RKO (cell line): ENCODE results near the gene GNAI1.

ENCODE experiments used
- DNase-seq: peaks from one replicate; pipeline ENCODE4 v3.0.0-alpha.2; 2016; ENCODE audit warnings: low spot score

The GNAI1 gene

GRCh38 chr7:80159802-80160201 lies 25.2 kb downstream of the GNAI1 start:
- DNase-seq: no peak

- no peak for DNase-seq
These were observed 26.8 kb downstream of the GNAI1 start for GRCh38 chr7:80161466-80161865.

- no peak for DNase-seq
These were observed 30.5 kb downstream of the GNAI1 start for GRCh38 chr7:80165177-80165576.

- no peak for DNase-seq
These were observed 35.8 kb downstream of the GNAI1 start for GRCh38 chr7:80170445-80170844.

GRCh38 chr7:80172387-80172786 lies 37.8 kb downstream of the GNAI1 start:
- DNase-seq: no peak

DNA sequence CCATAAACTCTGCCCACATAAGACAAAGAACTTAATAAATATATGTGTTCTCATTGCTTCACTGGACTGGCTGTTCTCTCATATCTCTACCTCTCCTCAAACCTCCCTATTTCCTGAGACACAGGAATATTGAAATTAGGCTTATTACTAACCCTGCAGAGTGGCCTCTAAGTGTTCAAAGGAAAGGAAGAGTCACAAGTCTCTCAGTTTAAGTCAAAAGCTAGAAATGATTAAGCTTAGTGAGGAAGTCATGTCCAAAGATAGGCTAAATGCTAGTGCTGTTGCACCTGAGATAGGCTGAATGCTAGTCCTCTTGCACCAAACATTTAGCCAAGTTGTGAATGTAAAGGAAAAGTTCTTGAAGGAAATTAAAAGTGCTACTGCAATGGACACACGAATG lies 41.1 kb downstream of the GNAI1 start:
- DNase-seq: no peak

- no peak for DNase-seq
These were observed 46.8 kb downstream of the GNAI1 start for GRCh38 chr7:80181411-80181810.

GRCh38 chr7:80182630-80183276 lies 48.1 kb downstream of the GNAI1 start:
- DNase-seq: no peak

GRCh38 chr7:80183351-80183750 lies 48.7 kb downstream of the GNAI1 start:
- DNase-seq: no peak

- DNase-seq: no peak
These were observed 49.5 kb downstream of the GNAI1 start for GRCh38 chr7:80183900-80184685.

- DNase-seq: no peak
These were observed 50.1 kb downstream of the GNAI1 start for GRCh38 chr7:80184693-80185092.

GRCh38 chr7:80185571-80185970 lies 50.9 kb downstream of the GNAI1 start:
- DNase-seq: no peak

- DNase-seq: no peak
These were observed 52.1 kb downstream of the GNAI1 start for GRCh38 chr7:80186721-80187120.

- no peak for DNase-seq
These were observed 52.6 kb downstream of the GNAI1 start for GRCh38 chr7:80187279-80187678.

DNA sequence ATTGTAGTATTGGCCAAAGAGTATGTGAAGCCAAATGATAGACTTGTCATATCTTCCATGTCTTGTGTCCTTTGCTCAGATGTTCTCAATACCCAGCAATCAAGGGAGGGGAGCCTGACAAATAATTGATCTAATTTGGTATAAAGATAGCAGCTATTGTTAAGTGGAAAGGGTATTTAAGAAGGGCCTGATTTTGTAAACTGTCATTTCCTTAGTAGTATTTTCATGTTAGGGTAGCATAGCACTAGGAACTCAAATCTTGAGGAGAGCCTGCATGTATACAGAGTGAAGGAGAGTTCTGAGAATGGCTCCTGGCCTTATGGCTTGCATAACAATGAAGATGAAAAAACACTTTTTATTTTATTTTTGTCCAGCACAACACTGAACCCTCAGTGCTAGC lies 53.1 kb downstream of the GNAI1 start:
- DNase-seq: no peak

DNA sequence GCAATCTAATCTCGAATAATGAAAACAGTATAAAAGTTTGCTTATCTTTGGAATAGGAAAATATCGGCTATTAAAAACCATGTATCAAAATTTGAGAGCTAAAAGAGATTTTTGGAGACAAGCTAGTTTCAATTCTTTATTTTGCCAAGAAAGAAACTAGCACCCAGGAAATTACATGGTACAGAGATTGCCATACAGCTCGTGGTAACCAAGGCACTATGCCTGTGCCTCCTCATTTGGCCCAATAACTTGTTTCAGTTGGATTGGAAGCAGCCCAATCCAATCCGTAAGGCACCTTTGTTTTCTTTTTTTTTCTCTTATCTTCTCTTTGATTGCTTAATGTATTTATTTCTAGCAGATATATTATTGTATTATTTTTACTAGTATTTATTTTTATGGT lies 55.0 kb downstream of the GNAI1 start:
- DNase-seq: no peak

DNA sequence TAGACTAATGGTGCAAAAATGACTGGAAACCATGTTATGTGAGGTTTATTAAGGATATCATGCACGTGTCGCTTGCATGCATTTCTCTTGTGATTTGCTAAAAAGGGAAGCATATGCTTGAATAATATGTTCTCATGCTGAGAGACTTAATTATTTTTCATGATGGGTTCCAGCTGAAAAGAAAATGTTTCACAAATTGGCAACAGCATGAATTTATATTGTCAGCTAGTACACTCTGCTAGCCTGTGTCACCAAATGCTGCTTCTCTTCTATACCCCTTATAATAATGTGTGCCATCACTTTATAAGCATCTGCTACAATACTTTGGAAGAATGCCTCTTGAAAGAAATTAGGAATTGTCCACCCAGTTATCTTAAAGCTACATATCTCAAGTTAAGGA lies 63.0 kb downstream of the GNAI1 start:
- DNase-seq: no peak

- no peak for DNase-seq
These were observed 64.4 kb downstream of the GNAI1 start for GRCh38 chr7:80199051-80199450.

- no peak for DNase-seq
These were observed 69.8 kb downstream of the GNAI1 start for GRCh38 chr7:80204454-80204853.

DNA sequence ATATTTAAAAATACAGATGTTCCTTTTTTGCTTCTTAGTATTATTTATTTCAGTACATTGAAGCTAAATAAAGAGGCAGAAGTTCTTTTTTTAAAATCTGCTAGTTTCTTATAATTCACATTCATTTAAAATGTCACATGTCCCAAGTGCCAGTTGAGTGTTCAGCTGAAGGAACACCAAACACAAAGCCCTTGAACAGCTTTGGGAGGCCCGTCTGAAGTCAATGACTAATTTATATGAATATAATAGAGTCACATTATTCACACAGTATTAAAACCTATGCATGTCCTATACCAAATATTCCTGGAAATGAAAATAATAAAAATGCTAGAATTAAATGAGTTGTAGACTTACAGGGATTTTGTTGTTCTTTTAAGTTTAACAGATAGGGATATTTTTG lies 70.3 kb downstream of the GNAI1 start:
- DNase-seq: no peak

GRCh38 chr7:80206763-80207162 lies 72.1 kb downstream of the GNAI1 start:
- DNase-seq: no peak

- DNase-seq: no peak
These were observed 72.9 kb downstream of the GNAI1 start for GRCh38 chr7:80207501-80207900.

DNA sequence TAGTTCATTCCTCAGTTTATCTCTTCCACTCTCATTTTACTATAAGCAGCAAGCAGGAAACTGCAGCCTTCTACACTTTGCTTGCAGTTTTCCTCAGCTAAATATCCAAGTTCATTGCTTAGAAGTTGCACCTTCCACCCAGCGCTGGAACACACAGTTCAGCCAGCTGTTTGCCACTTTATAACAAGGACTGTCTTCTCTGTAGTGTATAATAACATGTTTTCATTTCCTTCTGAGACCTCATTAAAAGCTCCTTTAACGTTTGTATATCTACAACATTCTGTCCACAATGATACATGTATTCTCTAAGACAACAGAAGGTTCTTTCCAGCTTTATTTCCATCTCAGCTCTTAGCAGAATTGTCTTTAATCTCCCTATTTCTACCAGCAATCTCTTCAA lies 74.1 kb downstream of the GNAI1 start:
- no peak for DNase-seq

DNA sequence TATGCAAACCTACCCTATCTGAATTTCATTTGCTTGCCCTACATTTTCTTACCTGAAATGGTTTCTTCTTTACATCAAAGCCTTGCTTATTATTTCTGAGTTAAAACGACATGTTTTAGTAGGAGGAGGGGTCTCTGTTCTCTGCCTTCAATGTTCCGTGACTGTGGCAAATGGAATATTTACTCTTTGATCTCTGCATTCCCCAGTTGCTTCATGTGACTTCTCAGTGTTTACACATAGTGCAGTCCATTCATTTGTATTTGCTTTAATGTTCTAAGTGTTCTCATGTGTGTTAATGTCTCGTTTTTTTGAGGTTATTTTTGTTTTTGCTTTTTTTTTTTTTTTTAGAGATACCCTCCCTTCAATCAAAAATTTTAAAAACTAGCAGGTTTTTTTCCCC lies 75.8 kb downstream of the GNAI1 start:
- no peak for DNase-seq
